HG02798 (cell line): ENCODE results near the gene SLC12A6.
"Not testable (repeated sequence)": the region's sequence is repeated elsewhere in the genome, so short reads cannot be mapped to it uniquely, and the experiment has no call there.

Experiments used
- ATAC-seq: cut with Tn5 transposase; IDR thresholded peaks from one replicate; pipeline ENCODE4 v1.9.1; 2021; ENCODE audit warnings: mild to moderate bottlenecking; ENCODE audit not compliant: unreplicated experiment, poor library complexity

The SLC12A6 gene

DNA sequence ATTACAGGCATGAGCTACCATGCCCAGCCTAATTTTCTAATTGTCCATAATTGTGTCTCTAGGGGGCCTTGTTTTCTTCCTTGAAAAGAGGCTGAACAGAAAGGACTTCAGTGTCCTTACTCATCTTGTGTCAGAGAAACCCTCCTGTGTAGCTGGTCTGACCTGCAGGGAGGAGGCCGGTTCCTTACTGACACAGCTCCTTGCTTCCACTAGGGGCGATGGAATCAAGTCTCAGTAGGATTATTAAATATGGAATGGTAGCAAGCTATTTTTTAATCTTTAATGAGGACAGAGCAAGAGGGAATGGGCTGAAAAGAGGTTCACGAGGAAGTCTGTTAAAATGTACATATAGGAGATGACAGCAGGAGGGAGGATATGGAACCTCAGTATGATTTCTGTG, 20.8 kb upstream of the SLC12A6 start:
- ATAC-seq = no peak

DNA sequence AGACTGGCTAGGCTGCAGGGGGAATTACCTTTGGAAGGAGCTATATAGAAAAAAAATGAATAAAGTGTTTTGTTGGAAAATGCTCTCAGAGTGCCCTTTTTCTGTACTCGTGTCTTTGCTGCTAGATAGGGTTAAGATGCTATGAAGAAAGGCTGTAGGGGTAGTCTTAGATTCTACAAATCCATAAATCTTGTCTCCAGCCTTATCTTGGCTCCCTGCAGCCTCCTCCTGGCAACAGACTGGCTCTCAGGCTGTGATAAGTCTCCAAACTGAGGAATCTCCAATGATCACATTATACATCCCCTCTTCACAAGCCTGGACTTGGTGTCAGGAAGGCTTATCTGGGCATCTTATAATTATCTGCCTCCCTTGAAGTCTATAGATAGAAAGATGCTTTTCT, 20.1 kb upstream of the SLC12A6 start:
- ATAC-seq = no peak

DNA sequence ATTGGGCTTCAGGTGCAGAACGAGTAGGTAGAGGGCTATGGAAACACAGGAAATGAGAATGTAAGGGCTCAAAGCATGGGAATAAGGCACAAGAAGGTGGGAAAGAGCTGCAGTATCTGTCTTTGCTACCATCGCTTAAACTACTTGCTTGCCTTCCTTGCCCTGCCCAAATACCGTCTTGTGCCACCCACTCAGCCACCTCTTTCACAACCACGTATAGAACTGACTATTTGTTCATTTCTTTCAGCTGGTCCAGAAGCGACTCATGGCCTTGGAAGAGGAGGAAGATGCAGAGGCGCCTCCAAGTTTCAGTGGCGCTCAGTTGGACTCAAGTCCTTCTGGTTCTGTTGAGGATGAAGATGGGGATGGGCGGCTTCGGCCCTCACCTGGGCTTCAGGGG, 17.7 kb upstream of the SLC12A6 start:
- ATAC-seq = no peak

DNA sequence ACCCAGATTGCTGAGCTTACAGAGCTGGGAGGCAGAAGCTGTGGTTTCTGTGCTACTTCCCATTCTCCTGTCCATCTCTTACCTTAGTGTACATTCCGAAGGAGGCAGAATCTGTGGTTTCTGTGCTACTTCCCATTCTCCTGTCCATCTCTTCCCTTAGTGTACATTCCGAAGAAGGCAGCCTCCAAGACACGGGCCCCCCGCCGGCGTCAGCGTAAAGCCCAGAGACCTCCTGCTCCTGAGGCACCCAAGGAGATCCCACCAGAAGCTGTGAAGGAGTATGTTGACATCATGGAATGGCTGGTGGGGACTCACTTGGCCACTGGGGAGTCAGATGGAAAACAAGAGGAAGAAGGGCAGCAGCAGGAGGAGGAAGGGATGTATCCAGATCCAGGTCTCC, 16.7 kb upstream of the SLC12A6 start:
- ATAC-seq = no peak

DNA sequence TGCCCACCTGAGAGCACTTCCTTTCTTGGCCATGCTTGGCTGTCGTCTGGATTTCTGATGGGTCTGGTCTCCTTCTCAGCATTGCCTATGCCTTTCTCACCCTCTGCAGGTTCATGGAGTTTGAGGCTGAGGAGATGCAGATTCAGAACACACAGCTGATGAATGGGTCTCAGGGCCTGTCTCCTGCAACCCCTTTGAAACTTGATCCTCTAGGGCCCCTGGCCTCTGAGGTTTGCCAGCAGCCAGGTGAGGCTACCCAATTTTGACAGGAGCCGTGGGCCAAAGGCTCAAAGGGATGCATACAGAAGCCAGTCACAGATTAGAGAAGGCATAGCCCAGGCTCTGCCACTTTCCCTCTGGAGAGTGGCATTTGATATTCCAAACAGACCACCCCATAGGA, 16.0 kb upstream of the SLC12A6 start:
- no peak for ATAC-seq

DNA sequence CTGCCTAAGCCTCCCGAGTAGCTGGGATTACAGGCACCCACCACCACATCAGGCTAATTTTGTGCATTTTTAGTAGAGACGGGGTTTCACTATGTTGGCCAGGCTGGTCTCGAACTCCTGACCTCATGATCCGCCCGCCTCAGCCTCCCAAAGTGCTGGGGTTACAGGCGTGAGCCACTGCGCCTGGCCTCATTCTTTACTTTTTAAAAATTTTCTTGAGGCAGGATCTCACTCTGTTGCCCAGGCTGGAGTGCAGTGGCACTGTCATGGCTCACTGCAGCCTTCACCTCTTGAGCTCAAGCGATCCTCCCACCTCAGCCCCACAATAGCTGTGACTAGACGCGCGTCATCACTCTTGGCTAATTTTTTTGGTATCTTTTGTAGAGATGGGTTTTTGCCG, 15.4 kb upstream of the SLC12A6 start:
- not testable (repeated sequence) for ATAC-seq

DNA sequence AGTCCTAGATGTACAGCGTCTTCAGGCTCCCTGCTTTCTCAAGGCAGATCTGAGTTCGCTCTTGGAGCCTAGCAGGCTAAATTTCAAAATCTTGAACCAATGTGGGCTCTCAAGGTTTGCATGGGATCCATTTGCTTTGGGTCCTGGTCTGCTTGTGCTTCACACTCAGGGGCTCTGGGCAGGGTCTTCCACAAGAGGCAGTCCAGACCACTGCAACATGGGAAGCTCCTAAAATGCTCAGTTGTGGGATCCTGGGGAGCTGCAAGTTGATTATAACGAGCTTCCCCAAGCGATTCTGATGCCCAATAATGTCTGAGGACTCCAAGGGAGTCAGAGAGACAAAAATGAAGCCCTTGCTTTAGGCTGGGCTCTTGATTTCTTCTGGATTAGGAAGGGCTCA, 12.2 kb upstream of the SLC12A6 start:
- no peak for ATAC-seq

DNA sequence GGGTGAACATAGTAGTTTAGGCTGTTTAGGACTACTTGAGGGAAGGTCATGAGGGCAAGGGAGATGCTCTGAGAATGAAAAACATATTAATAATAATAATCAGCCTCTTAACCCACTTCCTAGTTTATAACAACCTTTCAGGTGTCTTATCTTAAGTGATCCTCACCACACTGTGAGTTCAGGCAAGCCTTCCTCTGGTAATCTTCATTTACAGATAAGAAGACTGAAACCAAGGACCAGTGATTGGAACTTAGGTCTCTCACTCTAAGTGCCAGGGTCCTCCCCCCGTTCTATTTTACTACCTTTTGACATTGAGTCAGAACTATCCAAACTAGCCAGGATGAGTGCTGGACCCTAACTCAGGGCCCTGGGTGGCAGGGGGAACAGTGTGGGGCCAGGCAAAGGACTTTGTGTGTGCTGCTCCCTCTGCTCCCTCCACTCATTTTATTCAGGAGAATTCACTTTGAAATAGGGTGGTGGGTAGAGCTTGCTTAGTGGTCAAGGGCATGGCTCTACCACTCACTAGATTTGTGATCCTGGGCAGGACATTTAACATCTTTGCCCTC, 11.2 kb upstream of the SLC12A6 start:
- ATAC-seq = no peak

DNA sequence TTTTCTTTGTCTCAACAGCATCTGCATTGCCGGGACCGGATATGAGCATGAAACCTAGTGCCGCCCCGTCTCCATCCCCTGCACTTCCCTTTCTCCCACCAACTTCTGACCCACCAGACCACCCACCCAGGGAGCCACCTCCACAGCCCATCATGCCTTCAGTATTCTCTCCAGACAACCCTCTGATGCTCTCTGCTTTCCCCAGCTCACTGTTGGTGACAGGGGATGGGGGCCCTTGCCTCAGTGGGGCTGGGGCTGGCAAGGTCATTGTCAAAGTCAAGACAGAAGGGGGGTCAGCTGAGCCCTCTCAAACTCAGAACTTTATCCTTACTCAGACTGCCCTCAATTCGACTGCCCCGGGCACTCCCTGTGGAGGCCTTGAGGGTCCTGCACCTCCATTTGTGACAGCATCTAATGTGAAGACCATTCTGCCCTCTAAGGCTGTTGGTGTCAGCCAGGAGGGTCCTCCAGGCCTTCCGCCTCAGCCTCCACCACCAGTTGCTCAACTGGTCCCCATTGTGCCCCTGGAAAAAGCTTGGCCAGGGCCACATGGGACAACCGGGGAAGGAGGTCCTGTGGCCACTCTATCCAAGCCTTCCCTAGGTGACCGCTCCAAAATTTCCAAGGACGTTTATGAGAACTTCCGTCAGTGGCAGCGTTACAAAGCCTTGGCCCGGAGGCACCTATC, 10.5 kb upstream of the SLC12A6 start:
- no peak for ATAC-seq

DNA sequence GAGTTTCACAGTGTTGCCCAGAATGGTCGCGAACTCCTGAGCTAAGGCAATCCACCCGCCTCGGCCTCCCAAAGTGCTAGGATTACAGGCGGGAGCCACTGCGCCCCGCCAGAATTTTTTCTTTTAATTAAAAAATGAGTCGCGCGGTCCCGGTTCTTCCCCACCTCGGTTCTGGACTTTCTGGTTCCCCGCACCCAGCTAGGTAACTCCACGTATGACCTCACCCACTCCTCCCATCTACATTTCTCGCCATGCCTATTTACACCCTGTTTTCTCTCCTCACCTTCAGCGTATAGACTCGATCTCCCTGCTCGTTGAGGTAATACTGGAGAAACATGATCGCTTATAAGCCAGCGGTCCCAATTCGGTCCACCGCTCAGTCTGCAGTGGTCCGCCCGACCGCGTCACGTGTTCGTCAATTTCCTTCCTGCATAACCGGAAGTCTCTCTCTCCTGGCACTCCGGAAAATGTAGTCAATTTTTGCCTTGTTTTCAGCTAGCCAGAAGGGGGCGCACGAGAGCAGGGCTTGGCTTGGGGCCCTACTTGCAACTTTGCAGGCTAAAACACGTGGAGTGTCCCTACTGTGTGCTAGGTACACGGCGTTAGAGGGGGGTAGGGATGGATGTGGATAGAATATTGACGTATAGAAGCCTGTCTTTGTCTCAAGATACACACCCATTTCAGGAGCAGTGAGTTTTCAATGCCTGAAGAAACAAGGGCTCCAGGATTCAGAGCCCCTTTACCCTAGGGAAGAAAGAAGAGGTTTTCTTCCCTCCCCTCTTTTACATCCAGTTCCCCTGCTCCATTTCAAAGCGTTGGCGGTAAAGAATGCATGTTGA, 5.4 kb upstream of the SLC12A6 start, which contains the start of the genes NOP10 and NUTM1:
Gene NOP10, minus strand, starts transcription at position 400 of the 839 bp plus-strand sequence. Its CDS starts 63 bp downstream, at position 337.
Gene NUTM1, plus strand, starts transcription at position 579 of the 839 bp plus-strand sequence. CDS start 382 bp downstream, outside the sequence.
- ATAC-seq = peak; percentile 91

DNA sequence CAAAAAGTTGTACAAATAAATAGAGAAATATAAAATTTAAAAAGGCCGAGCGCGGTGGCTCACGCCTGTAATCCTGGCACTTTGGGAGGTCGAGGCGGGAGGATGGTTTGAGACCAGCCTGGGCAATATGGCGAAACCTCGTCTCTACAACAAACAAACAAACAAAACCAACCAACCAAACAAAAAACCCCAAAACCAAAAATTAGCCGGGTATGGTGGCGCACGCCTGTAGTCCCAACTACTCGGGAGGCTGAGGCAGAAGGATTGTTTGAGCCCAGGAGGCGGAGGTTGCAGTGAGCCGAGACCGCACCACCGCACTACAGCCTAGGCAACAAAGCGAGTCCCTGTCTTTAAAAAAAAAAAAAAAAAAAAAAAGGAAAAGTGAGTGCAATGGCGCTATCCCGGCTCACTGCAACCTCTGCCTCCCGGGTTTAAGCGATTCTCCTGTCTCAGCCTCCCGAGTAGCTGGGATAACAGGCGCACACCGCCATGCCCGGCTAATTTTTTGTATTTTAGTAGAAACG, 4.7 kb upstream of the SLC12A6 start:
- ATAC-seq = not testable (repeated sequence)

DNA sequence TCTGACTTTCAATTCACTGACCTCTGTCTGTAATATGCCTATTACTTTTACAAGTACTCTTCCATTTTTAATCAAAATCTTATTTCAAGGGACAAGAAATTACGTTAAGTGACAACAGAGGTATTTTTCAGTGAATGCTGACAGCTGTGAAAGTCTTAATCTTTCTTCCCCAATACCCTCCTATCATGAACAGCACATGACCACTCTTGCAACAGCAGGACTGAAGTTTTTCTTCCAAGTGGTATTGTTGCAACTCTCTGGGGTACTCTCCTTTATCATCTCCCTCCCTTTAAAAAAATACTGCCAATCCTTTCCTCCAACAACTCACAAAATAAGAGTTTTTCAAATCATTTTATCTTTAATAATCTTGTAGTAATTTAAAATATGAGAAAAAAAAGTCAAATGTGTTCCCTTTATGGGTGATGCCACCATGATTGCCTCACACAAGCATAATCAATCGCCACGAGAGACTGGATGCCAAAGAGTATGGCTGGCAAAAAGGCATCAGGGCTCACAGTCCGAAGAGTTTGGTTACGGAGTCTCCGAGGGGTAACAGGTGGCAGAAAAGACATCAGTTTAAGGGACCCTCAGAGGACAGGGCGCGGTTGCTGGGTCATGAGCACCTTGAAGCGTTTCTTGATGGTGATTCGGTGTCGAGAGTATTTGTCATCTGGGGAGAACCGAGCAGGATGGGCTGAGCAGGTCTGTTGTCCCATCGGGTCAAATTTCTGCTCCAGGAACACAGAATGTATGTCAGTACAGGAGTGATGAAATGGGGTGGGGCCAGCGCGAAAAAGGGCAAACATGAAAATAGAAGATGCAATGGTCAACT, 4.0 kb upstream of the SLC12A6 start:
- ATAC-seq = no peak

DNA sequence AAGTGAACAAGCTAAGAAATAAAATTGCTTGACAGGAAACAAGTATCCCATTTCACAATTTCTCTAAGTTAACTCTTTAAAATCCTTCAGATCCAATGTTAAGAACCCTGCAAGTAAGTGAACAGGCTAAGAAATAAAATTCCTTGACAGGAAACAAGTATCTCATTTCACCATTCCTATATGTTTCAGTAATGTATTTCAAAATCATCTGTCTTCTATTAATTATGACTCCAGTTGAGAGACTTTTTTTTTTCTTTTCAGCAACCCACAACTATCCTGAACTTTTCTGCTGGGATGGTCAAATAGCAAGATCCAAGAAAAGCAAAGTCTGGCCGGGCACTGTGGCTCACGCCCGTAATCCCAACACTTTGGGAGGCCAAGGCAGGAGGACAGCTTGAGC, 2.4 kb upstream of the SLC12A6 start:
- no peak for ATAC-seq

DNA sequence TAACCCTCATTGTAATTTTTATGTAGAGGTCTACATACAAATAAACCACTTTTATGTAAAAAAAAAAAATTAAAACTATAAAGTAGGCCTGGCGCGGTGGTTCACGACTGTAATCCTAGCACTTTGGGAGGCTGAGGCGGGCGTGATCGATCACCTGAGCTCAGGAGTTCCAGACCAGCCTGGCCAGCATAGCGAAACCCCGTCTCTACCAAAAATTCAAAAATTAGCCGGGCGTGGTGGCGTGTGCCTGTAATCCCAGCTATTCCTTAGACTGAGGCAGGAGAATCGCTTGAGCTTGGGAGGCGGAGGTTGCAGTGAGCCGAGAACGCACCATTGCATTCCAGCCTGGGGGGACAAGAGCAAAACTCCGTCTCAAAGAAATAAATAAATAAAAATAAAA, 766 bp upstream of the SLC12A6 start:
- no peak for ATAC-seq

DNA sequence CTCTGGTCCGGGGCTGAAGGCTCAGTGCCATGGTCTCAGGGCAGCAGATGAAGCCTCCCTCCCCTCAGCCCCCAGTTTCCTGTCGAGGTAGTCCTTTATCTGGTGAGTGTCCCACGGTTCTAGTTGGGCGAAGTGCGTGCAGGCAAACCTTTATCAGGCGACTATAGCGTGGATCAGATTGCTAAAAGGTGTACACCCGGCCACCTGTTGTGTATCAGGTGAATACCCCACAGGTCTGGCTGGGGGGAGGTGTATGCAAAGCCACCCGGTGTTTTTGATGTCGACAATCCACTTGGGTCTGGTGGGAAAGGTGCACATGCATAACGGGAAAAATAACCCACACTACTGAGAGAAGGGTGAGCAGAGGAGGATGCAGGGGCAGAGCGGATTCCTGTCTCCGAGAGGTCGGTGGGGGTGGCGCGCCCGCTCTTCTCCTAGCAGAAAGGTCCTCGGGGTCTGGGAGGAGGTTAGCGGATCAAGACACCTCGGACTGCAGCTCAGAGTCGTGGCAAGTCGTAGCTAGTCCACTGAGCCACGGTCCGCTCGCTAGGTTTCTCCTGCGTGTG, 507 bp downstream of the SLC12A6 start:
- peak; percentile 3 for ATAC-seq

DNA sequence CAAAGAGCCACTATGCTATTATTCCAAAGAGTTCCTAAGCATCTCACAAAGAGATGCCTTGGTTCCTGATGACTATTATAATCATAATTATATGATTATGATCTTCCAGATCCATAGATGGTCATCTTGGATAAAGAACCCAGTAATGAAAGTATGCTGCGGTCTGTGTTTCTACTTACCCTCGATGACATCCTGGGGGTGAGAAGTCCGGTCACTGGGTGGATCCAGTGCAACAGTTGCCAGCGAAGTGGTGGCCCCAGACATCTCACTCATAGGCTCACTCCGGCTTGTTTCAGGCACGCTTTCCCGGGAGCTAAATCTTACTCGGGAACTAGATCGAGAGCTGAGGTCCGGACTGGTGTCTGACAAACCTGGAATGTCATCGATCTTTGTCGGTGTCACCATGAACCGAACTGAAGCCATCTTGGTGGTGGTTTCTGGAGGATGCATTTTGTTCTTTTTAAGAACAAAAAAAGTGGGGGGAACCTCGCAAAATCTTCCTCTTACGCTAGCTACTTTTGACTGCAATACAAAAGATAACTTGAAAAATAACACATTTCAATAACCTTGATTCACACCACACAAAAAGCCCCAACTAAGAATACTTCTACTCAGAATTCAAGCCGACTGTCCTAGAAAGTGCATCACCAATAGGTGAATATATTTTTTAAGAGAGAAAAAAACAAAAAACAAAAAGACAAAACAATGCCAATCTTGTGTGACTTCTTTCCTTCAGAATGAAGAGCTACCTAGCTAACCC, 1.2 kb downstream of the SLC12A6 start:
- peak; percentile 18 for ATAC-seq

DNA sequence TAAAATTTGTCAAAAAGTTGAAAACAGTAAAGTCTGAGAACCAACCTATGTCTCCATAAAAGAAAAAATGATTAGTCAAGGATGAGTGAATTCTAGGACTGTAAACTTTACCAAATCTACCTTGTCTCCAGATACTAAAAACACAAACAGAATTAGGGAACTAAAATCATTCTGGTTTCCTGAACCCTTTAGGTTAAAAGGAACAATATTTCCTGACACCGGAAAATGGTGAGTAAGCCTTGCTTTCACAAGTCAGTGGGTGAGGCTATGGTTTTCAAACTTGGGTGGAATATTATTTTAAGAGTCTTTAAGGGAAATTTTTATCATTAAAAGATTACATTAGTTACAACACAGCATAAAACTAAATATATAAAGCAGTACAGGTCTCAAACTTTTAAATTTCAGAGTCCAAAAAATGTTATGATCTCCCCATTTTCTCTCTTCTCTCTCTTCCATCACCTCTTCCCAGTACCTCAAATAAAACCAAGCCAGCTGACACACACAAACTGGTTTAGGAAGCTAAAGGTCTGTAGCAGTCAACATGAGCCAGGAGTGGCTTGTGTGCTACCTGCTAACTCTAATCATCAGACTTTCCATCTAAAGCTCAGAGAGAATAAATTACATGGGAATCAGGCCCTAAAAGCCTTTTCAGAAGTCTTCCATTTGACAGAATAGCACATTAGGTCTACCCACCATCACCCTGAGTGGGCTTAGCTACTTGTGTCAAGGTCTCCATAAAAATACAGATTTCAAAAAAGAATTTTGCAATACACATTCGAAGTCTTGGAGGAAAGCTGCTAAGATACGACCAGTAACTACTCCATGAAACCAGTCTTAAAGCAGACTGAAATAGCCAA, 2.2 kb downstream of the SLC12A6 start:
- no peak for ATAC-seq

DNA sequence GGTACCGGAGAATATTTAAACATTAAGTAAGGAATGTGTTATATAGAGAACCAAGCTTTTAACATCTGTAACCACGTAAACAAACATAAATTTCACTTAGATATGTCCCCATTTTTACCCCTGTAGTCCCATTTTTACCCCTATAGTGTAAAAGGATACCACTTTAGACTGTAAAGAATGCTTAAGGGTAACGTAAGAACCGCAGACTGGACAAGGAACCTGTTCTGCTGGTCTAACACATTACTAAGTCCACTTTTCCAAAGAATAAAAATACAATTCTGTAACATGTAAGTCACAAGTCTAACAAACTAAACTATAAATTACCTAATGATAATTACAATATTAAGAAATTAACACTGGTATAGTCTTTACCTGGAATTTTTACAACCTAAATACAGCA, 2.9 kb downstream of the SLC12A6 start:
- ATAC-seq = no peak
